Mesodermal cell (in vitro differentiated cells): ENCODE measurements around the gene ME1.
A peak's percentile ranks its signal among the peaks of the same experiment; 100 is the strongest.
"Not testable (repeated sequence)": the region's sequence is repeated elsewhere in the genome, so short reads cannot be mapped to it uniquely, and the experiment has no call there.

Experiments
- H3K27ac ChIP-seq: 2 replicates; pipeline ENCODE4 v1.7.0; 2013; ENCODE audit warnings: mild to moderate bottlenecking, low read depth, low read length, moderate library complexity; ENCODE audit not compliant: severe bottlenecking
- H3K36me3 ChIP-seq: 2 replicates; pipeline ENCODE4 v1.7.1; 2013; ENCODE audit warnings: mild to moderate bottlenecking, low read length, moderate library complexity; ENCODE audit not compliant: control insufficient read depth, insufficient read depth
- H3K4me1 ChIP-seq: one replicate; pipeline ENCODE4 v1.7.1; 2013; ENCODE audit warnings: mild to moderate bottlenecking, low read length; ENCODE audit not compliant: insufficient read depth, control insufficient read depth, poor library complexity, severe bottlenecking
- H3K4me3 ChIP-seq: 2 replicates; pipeline ENCODE4 v1.7.0; 2013; ENCODE audit warnings: low read length, control low read depth, mild to moderate bottlenecking; ENCODE audit not compliant: insufficient read depth, poor library complexity, severe bottlenecking; ENCODE audit errors: extremely low read depth
- H3K9me3 ChIP-seq: 2 replicates; pipeline ENCODE4 v1.7.1; 2013; ENCODE audit warnings: mild to moderate bottlenecking, low read length, moderate library complexity; ENCODE audit not compliant: control insufficient read depth
- WGBS, 2 experiments: methylation state at CpG; one replicate each; pipeline ENCODE4 v1.1.5; 2013; ENCODE audit warnings: missing lambda C conversion rate in 2 of 2; ENCODE audit not compliant: insufficient coverage in 2 of 2; 5-methylcytosine and 5-hydroxymethylcytosine counted together

ME1 gene

GRCh38 chr6:83464381-83465140 lies 33.7 kb upstream of the ME1 start:
- no peaks in the 10 kb centered on the region for H3K36me3 ChIP-seq
- no peaks in the 10 kb centered on the region for H3K9me3 ChIP-seq
- H3K4me3 ChIP-seq = no peak overlapping the region
- WGBS, 2 experiments = 92 to 93% methylated on average over 2 to 3 of the region's 5 CpGs
- no peak overlapping the region for H3K27ac ChIP-seq
- peaks cover 22% of the 10 kb centered on the region for H3K4me1 ChIP-seq

GRCh38 chr6:83463886-83464285 lies 33.0 kb upstream of the ME1 start:
- peaks cover 22% of the 10 kb centered on the region for H3K4me1 ChIP-seq
- H3K4me3 ChIP-seq = no peak overlapping the region
- H3K9me3 ChIP-seq = no peaks in the 10 kb centered on the region
- WGBS, 2 experiments = 67 to 86% methylated on average over 1 to 2 of the region's 2 CpGs
- no peak overlapping the region for H3K27ac ChIP-seq
- no peaks in the 10 kb centered on the region for H3K36me3 ChIP-seq

- no CpG with 5 or more reads among the region's 1 CpG for WGBS, 2 experiments
- Histone ChIP-seq H3K27ac (peak overlapping the region; percentile 78), H3K36me3 (no peaks in the 10 kb centered on the region), H3K9me3 (no peaks in the 10 kb centered on the region), H3K4me3 (no peak overlapping the region), H3K4me1 (peaks cover 22% of the 10 kb centered on the region)
Observed at GRCh38 chr6:83462524-83462923, 31.7 kb upstream of the ME1 start.

- H3K4me1 ChIP-seq = peaks cover 22% of the 10 kb centered on the region
- H3K9me3 ChIP-seq = no peaks in the 10 kb centered on the region
- 100% methylated on average over 1 of the region's 1 CpG for WGBS, 2 experiments
- no peak overlapping the region for H3K4me3 ChIP-seq
- H3K27ac ChIP-seq = peak overlapping the region; percentile 30
- no peaks in the 10 kb centered on the region for H3K36me3 ChIP-seq
Observed at GRCh38 chr6:83461438-83461837, 30.6 kb upstream of the ME1 start.

GRCh38 chr6:83459663-83460062 lies 28.8 kb upstream of the ME1 start:
- no peaks in the 10 kb centered on the region for H3K36me3 ChIP-seq
- no peak overlapping the region for H3K27ac ChIP-seq
- H3K4me3 ChIP-seq = no peak overlapping the region
- H3K4me1 ChIP-seq = peaks cover 17% of the 10 kb centered on the region
- no peaks in the 10 kb centered on the region for H3K9me3 ChIP-seq

GRCh38 chr6:83450015-83450414 lies 19.2 kb upstream of the ME1 start:
- H3K36me3 ChIP-seq, H3K27ac ChIP-seq, H3K4me3 ChIP-seq, H3K9me3 ChIP-seq, H3K4me1 ChIP-seq: not testable (repeated sequence)
- WGBS, 2 experiments = 100% methylated on average over 2 of the region's 6 CpGs; no CpG with 5 or more reads in 1 of the 2 experiments

GRCh38 chr6:83444086-83444699 lies 13.3 kb upstream of the ME1 start:
- not testable (repeated sequence) for H3K4me3 ChIP-seq, H3K27ac ChIP-seq, H3K9me3 ChIP-seq, H3K4me1 ChIP-seq, H3K36me3 ChIP-seq
- 86 to 97% methylated on average over 4 to 9 of the region's 9 CpGs for WGBS, 2 experiments

- Histone ChIP-seq H3K9me3 (no peaks in the 10 kb centered on the region), H3K4me1 (no peaks in the 10 kb centered on the region), H3K27ac (no peak overlapping the region), H3K4me3 (no peak overlapping the region), H3K36me3 (no peaks in the 10 kb centered on the region)
- 89 to 100% methylated on average over 2 to 3 of the region's 4 CpGs for WGBS, 2 experiments
Observed at GRCh38 chr6:83443516-83443915, 12.7 kb upstream of the ME1 start.

- Histone ChIP-seq H3K4me1 (no peaks in the 10 kb centered on the region), H3K9me3 (no peaks in the 10 kb centered on the region), H3K27ac (no peak overlapping the region), H3K4me3 (no peak overlapping the region), H3K36me3 (no peaks in the 10 kb centered on the region)
- WGBS, 2 experiments = 100% methylated on average over 1 of the region's 2 CpGs
Observed at GRCh38 chr6:83442752-83443151, 11.9 kb upstream of the ME1 start.

GRCh38 chr6:83439201-83439600 lies 8.3 kb upstream of the ME1 start:
- Histone ChIP-seq H3K4me3 (no peak overlapping the region), H3K9me3 (no peaks in the 10 kb centered on the region), H3K4me1 (no peaks in the 10 kb centered on the region), H3K36me3 (no peaks in the 10 kb centered on the region), H3K27ac (no peak overlapping the region)
- WGBS, 2 experiments = 77 to 100% methylated on average over 1 to 2 of the region's 2 CpGs

GRCh38 chr6:83436674-83437073 lies 5.8 kb upstream of the ME1 start:
- Histone ChIP-seq H3K4me1 (peaks cover 1% of the 10 kb centered on the region), H3K9me3 (no peaks in the 10 kb centered on the region), H3K27ac (no peak overlapping the region), H3K36me3 (no peaks in the 10 kb centered on the region), H3K4me3 (no peak overlapping the region)
